Stimulated activated CD4-positive, alpha-beta T cell treated with anti-CD3 and anti-CD28 coated beads, Interleukin-4, amount 100 ng/mL, for 48 hours (primary cell): Measurements from ENCODE around the gene FBXW8.

Experiments
- DNase-seq, 2 donors: peaks; one replicate each; pipeline ENCODE4 v3.0.0-alpha.2; 2020; ENCODE audit warnings: low read depth in 2 of 2

FBXW8 gene

DNA sequence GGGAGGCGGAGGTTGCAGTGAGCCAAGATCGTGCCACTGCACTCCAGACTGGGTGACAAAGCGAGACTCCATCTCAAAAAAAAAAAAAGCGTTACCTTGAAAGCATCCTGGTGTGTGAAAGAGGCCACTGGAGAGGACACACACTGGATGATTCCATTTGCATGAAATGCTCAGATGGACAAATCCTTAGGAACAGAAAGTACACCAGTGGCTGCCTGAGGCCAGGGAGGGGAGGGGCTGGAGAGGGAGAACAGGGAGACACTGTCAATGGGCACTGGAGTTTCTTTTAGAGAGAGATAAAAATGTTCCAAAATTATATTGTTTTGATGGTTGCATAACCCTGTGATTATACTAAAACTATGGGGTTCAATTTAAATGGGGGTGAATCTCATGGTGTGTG, 168.7 kb downstream of the FBXW8 start:
- no peak for DNase-seq

DNA sequence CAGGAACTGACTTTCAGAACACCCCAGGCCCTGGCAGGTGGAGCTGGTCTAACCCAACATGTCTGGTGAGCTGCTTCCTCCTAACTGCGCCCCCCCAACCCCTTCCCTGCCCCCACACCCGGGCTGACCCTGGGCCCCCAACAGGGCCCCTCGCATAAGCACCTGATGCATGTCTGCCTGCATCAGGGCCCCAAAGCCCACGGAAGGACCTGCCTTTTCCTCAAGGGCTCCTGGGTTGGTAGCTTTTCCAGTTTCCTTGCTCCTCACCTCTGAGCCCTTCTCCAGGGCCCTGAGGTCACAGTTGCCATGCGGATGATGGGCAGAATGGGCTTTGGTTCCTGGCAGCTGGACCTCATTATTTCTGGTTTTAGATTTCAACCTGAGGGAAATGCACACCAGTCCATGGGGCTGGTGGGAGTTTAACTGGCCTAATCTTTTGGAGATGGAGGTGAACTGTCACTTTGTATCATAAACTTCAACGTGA, 170.0 kb downstream of the FBXW8 start:
- no peak for DNase-seq
